HL-60 (cell line): ENCODE data around the gene SP110.

Experiments
- DNase-seq, 2 experiments: peaks; one replicate each; pipeline ENCODE4 v3.0.0-alpha.2; 2010 to 2020; ENCODE audit warnings: low read depth in 1 of 2, low spot score in 1 of 2
- H3K27ac ChIP-seq: fragments of 250-450 bp; sonication (Bioruptor Pico); replicated peaks from 2 replicates; pipeline ENCODE4 v1.5.1; 2020; ENCODE audit warnings: mild to moderate bottlenecking, moderate library complexity
- H3K27me3 ChIP-seq: fragments of 250-450 bp; sonication (Bioruptor Pico); 2 replicates; pipeline ENCODE4 v1.5.1; 2021; ENCODE audit warnings: mild to moderate bottlenecking, moderate library complexity; ENCODE audit not compliant: insufficient read depth, poor library complexity, severe bottlenecking
- H3K4me3 ChIP-seq: replicated peaks from 2 replicates; pipeline ENCODE4 v1.5.1; 2011; ENCODE audit warnings: mild to moderate bottlenecking, control low read depth, low read length; ENCODE audit not compliant: insufficient read depth
- CTCF ChIP-seq: IDR thresholded peaks from one replicate; pipeline ENCODE4 v1.5.1; 2011; ENCODE audit warnings: low read length, control low read depth, inconsistent platforms; ENCODE audit not compliant: insufficient read depth
- GABPA ChIP-seq: IDR thresholded peaks from 2 replicates; pipeline ENCODE4 v1.6.1; 2012; ENCODE audit warnings: low read depth
- POLR2AphosphoS5 ChIP-seq: IDR thresholded peaks from 2 replicates; pipeline ENCODE4 v1.6.1; 2012; ENCODE audit warnings: low read depth
- SPI1 ChIP-seq: IDR thresholded peaks from 2 replicates; pipeline ENCODE4 v1.6.1; 2012; ENCODE audit warnings: low read depth, mild to moderate bottlenecking, borderline replicate concordance
- TF ChIP-seq, protein P1 (sequence below): IDR thresholded peaks from 2 replicates; pipeline ENCODE4 v1.6.1; 2012; ENCODE audit warnings: low read depth; ENCODE audit not compliant: insufficient replicate concordance

SP110 gene

DNA sequence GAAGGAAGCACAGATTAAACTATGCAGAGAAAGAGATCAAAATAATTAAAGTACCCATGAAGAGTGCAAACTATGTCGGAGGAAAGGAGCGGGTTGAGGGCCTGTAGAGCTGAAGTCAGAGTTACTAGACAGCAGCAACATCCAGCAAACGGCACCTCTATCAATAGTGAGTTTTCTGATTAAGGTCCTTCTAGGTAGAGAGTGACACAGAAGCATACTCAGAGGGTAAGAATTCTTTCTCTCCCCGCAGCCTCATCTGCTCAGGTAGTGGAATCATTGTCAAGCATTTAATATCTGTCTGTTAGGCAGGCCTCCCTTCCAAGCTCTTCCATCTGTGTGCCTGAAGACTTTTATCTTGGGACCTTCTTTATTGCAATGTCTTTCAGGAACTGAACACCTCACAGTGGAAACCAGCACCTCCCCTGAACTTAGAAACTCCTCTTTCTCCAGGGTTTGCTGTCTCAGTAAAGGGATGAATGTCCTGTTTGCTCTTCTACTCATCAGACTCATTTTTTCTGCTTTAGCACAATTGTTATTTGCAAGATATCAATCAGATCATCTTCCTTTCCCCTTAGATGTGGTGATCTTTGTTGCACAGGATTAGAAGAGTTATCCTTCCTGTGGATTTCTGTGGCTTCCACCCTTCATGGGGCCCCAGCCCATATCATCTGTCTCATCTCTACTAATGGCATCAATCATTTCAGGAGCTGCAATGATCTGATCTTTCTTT lies 34.5 kb upstream of the SP110 start:
- no peak for DNase-seq
- Histone ChIP-seq H3K27me3 (no peaks in the 10 kb centered on the region), H3K27ac (no peak overlapping the region), H3K4me3 (no peak overlapping the region)
- TF ChIP-seq SPI1 (no peak), POLR2AphosphoS5 (no peak), GABPA (no peak), CTCF (no peak)
- TF ChIP-seq, protein P1, sequence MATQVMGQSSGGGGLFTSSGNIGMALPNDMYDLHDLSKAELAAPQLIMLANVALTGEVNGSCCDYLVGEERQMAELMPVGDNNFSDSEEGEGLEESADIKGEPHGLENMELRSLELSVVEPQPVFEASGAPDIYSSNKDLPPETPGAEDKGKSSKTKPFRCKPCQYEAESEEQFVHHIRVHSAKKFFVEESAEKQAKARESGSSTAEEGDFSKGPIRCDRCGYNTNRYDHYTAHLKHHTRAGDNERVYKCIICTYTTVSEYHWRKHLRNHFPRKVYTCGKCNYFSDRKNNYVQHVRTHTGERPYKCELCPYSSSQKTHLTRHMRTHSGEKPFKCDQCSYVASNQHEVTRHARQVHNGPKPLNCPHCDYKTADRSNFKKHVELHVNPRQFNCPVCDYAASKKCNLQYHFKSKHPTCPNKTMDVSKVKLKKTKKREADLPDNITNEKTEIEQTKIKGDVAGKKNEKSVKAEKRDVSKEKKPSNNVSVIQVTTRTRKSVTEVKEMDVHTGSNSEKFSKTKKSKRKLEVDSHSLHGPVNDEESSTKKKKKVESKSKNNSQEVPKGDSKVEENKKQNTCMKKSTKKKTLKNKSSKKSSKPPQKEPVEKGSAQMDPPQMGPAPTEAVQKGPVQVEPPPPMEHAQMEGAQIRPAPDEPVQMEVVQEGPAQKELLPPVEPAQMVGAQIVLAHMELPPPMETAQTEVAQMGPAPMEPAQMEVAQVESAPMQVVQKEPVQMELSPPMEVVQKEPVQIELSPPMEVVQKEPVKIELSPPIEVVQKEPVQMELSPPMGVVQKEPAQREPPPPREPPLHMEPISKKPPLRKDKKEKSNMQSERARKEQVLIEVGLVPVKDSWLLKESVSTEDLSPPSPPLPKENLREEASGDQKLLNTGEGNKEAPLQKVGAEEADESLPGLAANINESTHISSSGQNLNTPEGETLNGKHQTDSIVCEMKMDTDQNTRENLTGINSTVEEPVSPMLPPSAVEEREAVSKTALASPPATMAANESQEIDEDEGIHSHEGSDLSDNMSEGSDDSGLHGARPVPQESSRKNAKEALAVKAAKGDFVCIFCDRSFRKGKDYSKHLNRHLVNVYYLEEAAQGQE, result no peak

GRCh38 chr2:230250231-230250630 lies 30.4 kb upstream of the SP110 start:
- no peaks in the 10 kb centered on the region for H3K27me3 ChIP-seq
- no peak for TF ChIP-seq POLR2AphosphoS5
- no peak for TF ChIP-seq SPI1
- no peak for TF ChIP-seq CTCF
- TF ChIP-seq, protein P1, result no peak
- TF ChIP-seq GABPA, result no peak
- no peak overlapping the region for H3K27ac ChIP-seq
- DNase-seq, result no peak
- H3K4me3 ChIP-seq, result no peak overlapping the region

DNA sequence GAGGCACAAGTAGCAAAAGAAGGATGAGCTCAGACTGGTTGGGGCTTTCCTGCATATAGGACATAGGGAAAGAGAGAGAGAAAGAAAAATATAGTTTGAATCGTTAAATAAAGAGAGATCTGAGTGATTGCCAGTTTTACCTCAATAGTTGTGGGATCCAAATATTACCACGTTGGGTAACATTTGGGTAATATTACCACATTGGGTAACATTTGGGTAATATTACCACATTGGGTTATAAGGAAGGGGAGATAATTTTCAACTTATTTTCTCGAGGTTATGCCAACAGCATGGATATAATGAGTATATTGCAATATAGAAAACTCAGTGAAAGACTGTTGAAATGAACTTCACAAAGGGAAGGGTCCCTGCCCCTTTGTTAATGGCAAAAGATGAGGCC lies 26.4 kb upstream of the SP110 start:
- peak in 1 of 2 experiments; percentile 42 for DNase-seq
- Histone ChIP-seq H3K27me3 (no peaks in the 10 kb centered on the region), H3K27ac (no peak overlapping the region), H3K4me3 (no peak overlapping the region)
- TF ChIP-seq SPI1 (no peak), CTCF (no peak), GABPA (no peak), POLR2AphosphoS5 (no peak)
- TF ChIP-seq, protein P1, result no peak
